Endothelial cell of umbilical vein (primary cell): ENCODE measurements around the gene GPR18. TPM values are rescaled to one million over a fixed set of nuclear protein-coding genes. Genes with fewer than 3 reads are reported as not detected.

Source experiments
- BruUV-seq: library from RNA; stranded (reverse); fragments of 400-500 nt; replicated peaks from 2 replicates; lab custom pipeline; 2021; lab: Mats Ljungman, UMichigan
- CTCF ChIA-PET: fragments of 300-600, 350-600 bp; sonication (Branson Sonifier 250); formaldehyde crosslinking; loops from one replicate; lab custom pipeline; 2021; ENCODE audit warnings: antibody characterized with exemption, inconsistent platforms; lab: Charles Lee
- POLR2A ChIA-PET: fragments of 300-600, 350-600 bp; sonication (Branson Sonifier 250); formaldehyde crosslinking; loops from one replicate; lab custom pipeline; 2021; ENCODE audit warnings: antibody characterized with exemption, inconsistent platforms; lab: Charles Lee
- DNase-seq: peaks from one replicate; pipeline ENCODE4 v3.0.0-alpha.2; 2011; ENCODE audit warnings: low read depth, low spot score
- FAIRE-seq: peaks from 2 replicates; lab custom pipeline; 2011; peaks lifted over from hg19 to GRCh38; lab: Jason Lieb, UNC
- H2AFZ ChIP-seq: 2 replicates; pipeline ENCODE4 v1.6.0; 2012; ENCODE audit warnings: low read depth, low read length, control low read depth, inconsistent platforms
- H3K27ac ChIP-seq: 2 replicates; pipeline ENCODE4 v1.5.1; 2011; ENCODE audit warnings: low read depth, mild to moderate bottlenecking, control low read depth, low read length, moderate library complexity; ENCODE audit not compliant: insufficient read depth
- H3K27me3 ChIP-seq, 2 experiments: 2 replicates each; pipeline versions ENCODE4 v1.6.0 to v1.6.1; 2011; ENCODE audit warnings: low read length in 2 of 2, mixed read lengths in 1 of 2; ENCODE audit not compliant: control insufficient read depth in 2 of 2, insufficient read depth in 2 of 2
- H3K36me3 ChIP-seq, 2 experiments: 2 replicates in 1 of 2; 3 replicates in 1 of 2; pipeline ENCODE4 v1.5.1; 2011; ENCODE audit warnings: low read length in 2 of 2, mild to moderate bottlenecking in 1 of 2, moderate library complexity in 1 of 2; ENCODE audit not compliant: control insufficient read depth in 2 of 2, insufficient read depth in 2 of 2; ENCODE audit errors: extremely low read depth in 1 of 2
- H3K4me1 ChIP-seq: 3 replicates; pipeline ENCODE4 v1.5.1; 2011; ENCODE audit warnings: mild to moderate bottlenecking, low read length; ENCODE audit not compliant: control insufficient read depth, insufficient read depth; ENCODE audit errors: extremely low read depth
- H3K4me2 ChIP-seq: 2 replicates; pipeline ENCODE4 v1.6.1; 2011; ENCODE audit warnings: low read length, control low read depth, mixed read lengths; ENCODE audit not compliant: insufficient read depth
- H3K4me3 ChIP-seq, 3 experiments: fragments of 200-600 bp in 1 of 3; sonication (generic), shearing (Covaris generic) in 1 of 3; replicated peaks in 1 of 3; 2 replicates each; pipeline ENCODE4 v1.5.1; 2011 to 2016; ENCODE audit warnings: control low read depth in 3 of 3, low read length in 3 of 3, mild to moderate bottlenecking in 2 of 3, inconsistent platforms in 1 of 3, low read depth in 1 of 3, moderate library complexity in 1 of 3; ENCODE audit not compliant: insufficient read depth in 1 of 3
- H3K79me2 ChIP-seq: 2 replicates; pipeline ENCODE4 v1.6.0; 2012; ENCODE audit warnings: low read length, inconsistent platforms; ENCODE audit not compliant: control insufficient read depth, insufficient read depth
- H3K9ac ChIP-seq: replicated peaks from 2 replicates; pipeline ENCODE3; 2011; ENCODE audit warnings: low read length, control low read depth; ENCODE audit not compliant: insufficient read depth; ENCODE audit errors: extremely low read depth
- H3K9me1 ChIP-seq: replicated peaks from 3 replicates; pipeline ENCODE4 v1.6.0; 2011; ENCODE audit warnings: mild to moderate bottlenecking, low read length; ENCODE audit not compliant: control insufficient read depth, insufficient read depth; ENCODE audit errors: extremely low read depth
- H3K9me3 ChIP-seq: replicated peaks from 2 replicates; pipeline ENCODE4 v1.5.1; 2012; ENCODE audit warnings: low read length, inconsistent platforms; ENCODE audit not compliant: control insufficient read depth, insufficient read depth
- H4K20me1 ChIP-seq: replicated peaks from 2 replicates; pipeline ENCODE3; 2011; ENCODE audit warnings: mild to moderate bottlenecking, low read length; ENCODE audit not compliant: control insufficient read depth, insufficient read depth; ENCODE audit errors: extremely low read depth
- EZH2 ChIP-seq: IDR thresholded peaks from 2 replicates; pipeline ENCODE4 v1.6.1; 2012; ENCODE audit warnings: borderline replicate concordance, low read depth, mild to moderate bottlenecking, moderate library complexity, low read length, inconsistent platforms; ENCODE audit not compliant: severe bottlenecking
- FOS ChIP-seq: IDR thresholded peaks from 2 replicates; pipeline ENCODE4 v1.6.1; 2011; ENCODE audit warnings: mild to moderate bottlenecking, low read length, moderate library complexity, borderline replicate concordance; ENCODE audit not compliant: insufficient read depth
- GATA2 ChIP-seq: IDR thresholded peaks from 2 replicates; pipeline ENCODE4 v1.7.0; 2011; ENCODE audit warnings: low read depth, mild to moderate bottlenecking, moderate library complexity, mixed read lengths, low read length; ENCODE audit not compliant: insufficient read length, insufficient read depth
- JUN ChIP-seq: IDR thresholded peaks from 2 replicates; pipeline ENCODE4 v1.6.1; 2011; ENCODE audit warnings: borderline replicate concordance, low read depth; ENCODE audit not compliant: insufficient read length, insufficient read depth
- MYC ChIP-seq: IDR thresholded peaks from one replicate; pipeline ENCODE4 v1.6.1; 2011; ENCODE audit warnings: mild to moderate bottlenecking, low read depth, low read length
- POLR2A ChIP-seq: IDR thresholded peaks from 2 replicates; pipeline ENCODE4 v1.6.1; 2012; ENCODE audit warnings: low read depth, mild to moderate bottlenecking, control low read depth, low read length
- POLR2AphosphoS5 ChIP-seq: IDR thresholded peaks from 2 replicates; pipeline ENCODE4 v1.6.1; 2012; ENCODE audit warnings: low read depth, mild to moderate bottlenecking, control low read depth, low read length, moderate library complexity; ENCODE audit not compliant: insufficient read depth
- dilution Hi-C: fragments of 300-500 bp; cut with MboI; formaldehyde crosslinking; loops from one replicate; pipeline ENCODE4 v1.15.0; 2019; ENCODE audit warnings: low sequenced_read_pairs; ENCODE audit not compliant: extremely low pct_ligation_motif_present
- intact Hi-C: fragments of 100-400 bp; cut with micrococcal nuclease; formaldehyde crosslinking; loops from one replicate; pipeline ENCODE4 v1.10.0; 2022
- polyA plus RNA-seq, 4 experiments: library from polyadenylated mRNA; depleted of rRNA in 3 of 4; stranded (reverse) in 3 of 4; unstranded in 1 of 4; fragments of >200 nt; gene quantifications; 2 replicates each; pipeline versions ENCODE4 v1.2.1 to v1.2.3, GENCODE V29; 2011 to 2012; ENCODE audit warnings: missing spikeins in 1 of 4
- total RNA-seq: library from RNA; stranded (reverse); gene quantifications from 2 replicates; pipeline ENCODE4 v1.2.3, GENCODE V29; 2021
- TF ChIP-seq, protein P1 (sequence below): IDR thresholded peaks from 2 replicates; pipeline ENCODE4 v1.6.1; 2011; ENCODE audit not compliant: insufficient read depth, insufficient read length
- TF ChIP-seq, protein P2 (sequence below), 2 donors: IDR thresholded peaks; 1 replicate in 1 of 2; 2 replicates in 1 of 2; pipeline ENCODE4 v1.5.1; 2011; ENCODE audit warnings: low read length in 2 of 2, mild to moderate bottlenecking in 2 of 2, moderate library complexity in 2 of 2, control low read depth in 1 of 2, inconsistent platforms in 1 of 2, low read depth in 1 of 2; ENCODE audit not compliant: insufficient read depth in 1 of 2; ENCODE audit errors: extremely low read depth in 1 of 2

Gene GPR18
- total and polyA plus RNA-seq, 2 donors (not counting 3 experiments of a cell fraction or from before 2014, with no cell fraction given), result not detected

DNA sequence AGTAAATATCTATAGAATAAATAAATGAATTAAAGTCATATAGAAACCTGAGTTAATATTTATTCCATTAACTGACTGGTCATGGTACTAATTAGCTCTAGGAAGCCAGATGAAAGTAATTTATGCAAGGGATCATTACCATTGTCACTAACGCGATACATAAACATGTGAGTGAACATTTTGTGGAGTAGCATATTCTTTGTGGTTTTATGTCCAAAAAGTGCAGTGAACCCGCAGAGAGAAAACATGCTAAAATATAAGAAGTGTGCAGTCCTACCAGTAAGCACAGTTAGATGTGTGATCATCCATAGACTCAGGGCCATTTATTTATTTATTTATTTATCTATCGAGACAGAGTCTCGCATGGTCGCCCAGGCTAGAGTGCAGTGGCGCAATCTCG lies 47.4 kb upstream of the GPR18 start:
- H3K4me2 ChIP-seq, result no peak overlapping the region
- no peaks in the 10 kb centered on the region for H4K20me1 ChIP-seq
- H3K4me1 ChIP-seq, result peaks cover 17% of the 10 kb centered on the region
- FAIRE-seq, result no peak
- H3K9me1 ChIP-seq, result no peaks in the 10 kb centered on the region
- DNase-seq, result no peak
- CTCF ChIA-PET, result interaction anchor here (0.7 to 1.5 kb wide), 3 partner anchors 16 to 40 kb away, joined by 3 to 4 read pairs (median 3); no protein-coding TSS in a partner anchor
- no peak overlapping the region for H2AFZ ChIP-seq
- no TSS peak for BruUV-seq
- POLR2A ChIA-PET, result no interaction called here
- TF ChIP-seq, protein P1, sequence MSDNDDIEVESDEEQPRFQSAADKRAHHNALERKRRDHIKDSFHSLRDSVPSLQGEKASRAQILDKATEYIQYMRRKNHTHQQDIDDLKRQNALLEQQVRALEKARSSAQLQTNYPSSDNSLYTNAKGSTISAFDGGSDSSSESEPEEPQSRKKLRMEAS, result no peak
- no peak for TF ChIP-seq EZH2
- TF ChIP-seq POLR2A, result no peak
- TF ChIP-seq, protein P2, sequence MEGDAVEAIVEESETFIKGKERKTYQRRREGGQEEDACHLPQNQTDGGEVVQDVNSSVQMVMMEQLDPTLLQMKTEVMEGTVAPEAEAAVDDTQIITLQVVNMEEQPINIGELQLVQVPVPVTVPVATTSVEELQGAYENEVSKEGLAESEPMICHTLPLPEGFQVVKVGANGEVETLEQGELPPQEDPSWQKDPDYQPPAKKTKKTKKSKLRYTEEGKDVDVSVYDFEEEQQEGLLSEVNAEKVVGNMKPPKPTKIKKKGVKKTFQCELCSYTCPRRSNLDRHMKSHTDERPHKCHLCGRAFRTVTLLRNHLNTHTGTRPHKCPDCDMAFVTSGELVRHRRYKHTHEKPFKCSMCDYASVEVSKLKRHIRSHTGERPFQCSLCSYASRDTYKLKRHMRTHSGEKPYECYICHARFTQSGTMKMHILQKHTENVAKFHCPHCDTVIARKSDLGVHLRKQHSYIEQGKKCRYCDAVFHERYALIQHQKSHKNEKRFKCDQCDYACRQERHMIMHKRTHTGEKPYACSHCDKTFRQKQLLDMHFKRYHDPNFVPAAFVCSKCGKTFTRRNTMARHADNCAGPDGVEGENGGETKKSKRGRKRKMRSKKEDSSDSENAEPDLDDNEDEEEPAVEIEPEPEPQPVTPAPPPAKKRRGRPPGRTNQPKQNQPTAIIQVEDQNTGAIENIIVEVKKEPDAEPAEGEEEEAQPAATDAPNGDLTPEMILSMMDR (IDR thresholded peaks at IDR 0.05; ENCODE audit: extremely low read depth in 1 of 2, insufficient read depth in 1 of 2, low read depth in 1 of 2, low read length in 2 of 2), result no peak
- TF ChIP-seq FOS, result no peak
- TF ChIP-seq MYC, result no peak
- TF ChIP-seq JUN, result no peak
- no peak for TF ChIP-seq POLR2AphosphoS5
- no peak for TF ChIP-seq GATA2
- no peaks in the 10 kb centered on the region for H3K27me3 ChIP-seq
- intact Hi-C loops (no loop called here), dilution Hi-C loops (no loop called here)
- H3K79me2 ChIP-seq, result no peaks in the 10 kb centered on the region
- no peaks in the 10 kb centered on the region for H3K9me3 ChIP-seq
- no peaks in the 10 kb centered on the region for H3K36me3 ChIP-seq
- no peak overlapping the region for H3K4me3 ChIP-seq
- no peak overlapping the region for H3K9ac ChIP-seq
- no peak overlapping the region for H3K27ac ChIP-seq
